Activated effector memory CD4-positive, alpha-beta T cell treated with anti-CD3 and anti-CD28 coated beads, Interleukin-2, amount 50 U/mL, for 16 hours (primary cell): ENCODE data around the gene GBP5.
"Not testable (repeated sequence)": the region's sequence is repeated elsewhere in the genome, so short reads cannot be mapped to it uniquely, and the experiment has no call there.

Experiments used
- DNase-seq: peaks from one replicate; pipeline ENCODE4 v3.0.0-alpha.2; 2020

GBP5 gene

GRCh38 chr1:89279011-89279466 is 6.4 kb upstream of the GBP5 start:
- no peak for DNase-seq

DNA sequence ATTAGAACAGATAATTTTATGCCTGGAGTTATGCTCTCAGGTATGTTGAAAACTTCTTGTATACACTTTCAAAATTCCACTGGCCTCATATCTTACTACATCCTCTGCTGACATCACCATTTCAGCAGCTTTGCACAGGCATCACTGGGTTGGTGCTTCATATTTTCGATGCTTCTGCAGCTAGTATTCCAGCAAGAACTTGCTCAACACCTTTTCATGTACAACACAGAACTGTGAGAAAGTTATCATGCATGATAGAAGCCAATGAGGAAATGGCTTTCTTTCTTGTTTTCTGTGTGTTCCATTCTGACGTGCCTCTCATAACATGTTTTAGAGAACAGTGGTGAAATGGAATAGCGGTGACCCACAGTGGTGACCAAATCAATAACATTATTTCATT is 5.1 kb upstream of the GBP5 start:
- DNase-seq, result no peak

GRCh38 chr1:89276690-89277089 is 4.0 kb upstream of the GBP5 start:
- DNase-seq, result no peak

DNA sequence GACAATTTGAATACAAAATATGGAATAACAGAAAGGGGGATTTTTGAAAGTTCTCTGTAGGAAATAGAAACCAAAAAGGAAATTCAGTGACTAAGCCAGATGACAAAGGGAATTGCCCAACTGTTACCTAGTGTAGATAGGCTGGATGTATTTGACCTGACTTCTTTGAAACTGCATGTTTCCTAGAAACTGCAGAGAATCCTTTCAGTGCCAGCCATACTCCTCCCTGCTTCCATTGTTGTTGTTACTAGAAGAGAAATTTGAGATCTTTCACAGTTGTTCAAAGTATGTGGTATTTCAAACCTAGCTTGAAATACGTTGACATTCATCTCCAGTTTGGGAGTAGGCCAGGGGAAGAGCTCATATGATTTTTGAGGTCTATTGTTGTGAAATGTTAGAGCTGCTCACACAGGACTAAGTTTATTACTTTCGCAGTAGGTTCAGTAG is 1.8 kb upstream of the GBP5 start:
- DNase-seq, result no peak

GRCh38 chr1:89273324-89273778 is 691 bp upstream of the GBP5 start:
- no peak for DNase-seq

- DNase-seq, result no peak
Observed at GRCh38 chr1:89271341-89272015, 1.2 kb downstream of the GBP5 start.

DNA sequence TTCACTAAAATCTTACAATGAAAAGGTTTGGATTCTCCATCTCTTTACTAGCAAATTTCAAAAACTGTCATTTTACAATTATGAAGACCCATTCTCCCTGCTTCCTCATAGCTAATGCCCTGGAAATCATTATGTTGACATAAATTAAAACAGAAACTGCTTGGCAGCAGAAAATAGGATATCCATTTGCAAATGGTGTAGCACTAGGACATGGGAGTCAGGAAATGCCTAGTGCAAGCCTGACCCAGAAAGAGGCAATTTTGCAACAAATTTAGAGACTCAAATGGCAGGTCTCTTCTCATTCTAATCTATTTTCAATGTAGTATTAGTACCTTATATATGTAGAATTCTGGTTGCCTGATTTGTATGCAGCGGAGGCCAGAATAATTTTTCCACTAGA is 2.2 kb downstream of the GBP5 start:
- DNase-seq, result no peak

DNA sequence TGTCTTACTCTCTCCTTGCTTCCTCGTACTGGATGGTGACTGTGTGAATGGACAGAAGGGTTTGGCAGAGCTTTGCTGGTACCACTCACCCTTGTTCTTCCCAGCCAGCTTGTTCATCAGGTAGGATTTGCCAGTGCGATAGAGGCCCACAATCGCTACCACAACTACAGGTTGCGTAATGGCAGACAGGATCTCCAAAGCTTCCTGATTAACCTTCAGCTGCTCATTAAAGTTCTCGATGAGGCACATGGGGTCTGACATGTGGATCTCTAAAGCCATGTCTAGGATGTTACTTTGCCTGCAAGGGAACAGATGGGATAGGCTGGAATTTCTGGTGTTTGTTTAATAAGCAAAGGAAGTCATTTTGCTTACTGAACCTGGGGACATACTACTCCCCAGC is 3.4 kb downstream of the GBP5 start:
- no peak for DNase-seq

DNA sequence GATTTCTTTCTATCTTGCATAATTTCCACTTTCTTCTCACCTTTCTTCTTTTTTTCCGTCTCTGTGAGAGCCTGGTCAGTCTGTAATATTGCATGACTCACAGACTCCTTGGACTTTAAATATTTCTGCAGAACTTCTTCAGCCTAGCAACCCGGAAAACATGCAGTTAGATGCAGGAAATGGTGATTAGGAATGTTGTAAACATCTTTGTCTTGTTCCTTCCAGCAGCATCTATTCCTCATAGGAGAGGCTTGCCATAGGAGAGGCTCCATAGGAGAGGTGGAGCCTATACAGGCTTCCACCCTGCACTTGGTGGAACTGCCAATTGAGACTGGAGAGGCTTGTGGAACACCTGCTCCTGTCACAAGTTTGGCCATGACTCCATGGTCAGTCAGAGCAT is 10.0 kb downstream of the GBP5 start:
- no peak for DNase-seq

- DNase-seq, result no peak
Observed at GRCh38 chr1:89261926-89262515, 10.6 kb downstream of the GBP5 start.

GRCh38 chr1:89260566-89261255 is 11.9 kb downstream of the GBP5 start:
- no peak for DNase-seq

GRCh38 chr1:89260042-89260441 is 12.6 kb downstream of the GBP5 start:
- no peak for DNase-seq

DNA sequence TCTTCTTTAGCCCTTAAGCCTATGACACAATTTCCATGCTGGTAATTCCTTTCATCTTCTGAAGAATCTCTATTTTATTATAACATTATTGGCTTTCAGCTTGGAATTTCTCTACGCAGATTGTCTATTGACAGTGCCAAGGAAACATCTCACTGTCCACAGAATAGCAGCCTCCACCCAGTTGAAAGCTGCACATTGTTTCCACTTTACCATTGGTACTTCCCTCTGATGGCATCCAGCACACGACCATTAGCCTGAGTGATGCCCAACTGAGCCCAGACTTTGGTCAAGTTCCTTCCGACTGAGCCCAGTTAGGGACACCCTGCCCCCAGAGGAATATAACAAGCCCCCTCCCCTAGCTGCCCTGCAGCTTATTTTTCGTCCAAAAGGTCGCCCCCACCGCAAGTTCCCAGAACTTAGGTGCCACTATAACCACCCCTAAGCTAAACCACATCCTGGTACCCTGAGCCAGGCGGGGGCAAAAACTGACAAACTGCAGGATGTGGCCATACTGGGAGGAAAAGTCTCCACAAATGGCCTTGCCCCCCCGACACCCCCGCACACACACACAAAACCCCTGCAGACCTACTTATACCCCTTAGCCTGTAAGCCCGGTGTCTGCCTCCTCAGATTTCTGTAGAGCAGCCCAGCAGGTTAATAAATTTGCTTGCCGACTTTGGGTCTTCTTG is 13.2 kb downstream of the GBP5 start:
- peak; percentile 68 for DNase-seq

DNA sequence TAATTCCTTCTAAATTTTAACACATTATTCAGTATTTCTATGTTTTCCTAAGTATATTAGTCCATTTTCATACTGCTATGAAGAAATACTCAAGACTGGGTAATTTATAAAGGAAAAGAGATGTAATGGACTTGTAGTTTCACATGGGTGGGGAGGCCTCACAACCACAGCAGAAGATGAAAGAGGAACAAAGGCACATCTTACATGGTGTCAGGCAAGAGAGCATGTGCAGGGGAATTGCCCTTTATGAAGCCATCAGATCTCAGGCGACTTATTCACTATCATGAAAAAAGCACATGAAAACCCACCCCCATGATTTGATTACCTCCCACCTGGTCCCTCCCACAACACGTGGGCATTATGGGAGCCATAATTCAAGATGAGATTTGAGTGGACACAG is 15.6 kb downstream of the GBP5 start:
- DNase-seq, result no peak

DNA sequence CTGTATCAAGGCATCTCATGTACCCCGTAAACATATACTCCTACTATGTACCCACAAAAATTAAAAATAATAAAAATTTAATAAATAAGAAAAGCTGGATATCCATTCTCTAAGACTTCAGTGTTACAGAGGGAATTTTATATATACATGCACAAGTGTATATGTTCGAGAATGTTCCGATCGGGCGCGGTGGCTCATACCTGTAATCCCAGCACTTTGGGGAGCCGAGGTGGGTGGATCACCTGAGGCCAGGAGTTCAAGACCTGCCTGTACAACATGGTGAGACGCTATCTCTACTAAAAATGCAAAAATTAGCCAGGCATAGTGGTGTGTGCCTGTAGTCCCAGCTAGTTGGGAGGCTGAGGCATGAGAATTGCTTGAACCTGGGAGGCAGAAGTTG is 17.1 kb downstream of the GBP5 start:
- not testable (repeated sequence) for DNase-seq

GRCh38 chr1:89254658-89255287 is 17.9 kb downstream of the GBP5 start:
- no peak for DNase-seq

- DNase-seq, result no peak
Observed at GRCh38 chr1:89243046-89243445, 29.6 kb downstream of the GBP5 start.
